ENCODE data around the gene SRSF3. TPM values are rescaled to one million over a fixed set of nuclear protein-coding genes. Genes with fewer than 3 reads are reported as not detected.
"Not testable (repeated sequence)": the region's sequence is repeated elsewhere in the genome, so short reads cannot be mapped to it uniquely, and the experiment has no call there.

SRSF3 gene
- total RNA-seq, 2 donors from 2014 or later = 197 to 431 TPM

- H3K27ac Mint-ChIP-seq = no peak overlapping the region
- ATAC-seq = no peak
- no peaks in the 10 kb centered on the region for H3K36me3 Mint-ChIP-seq
- no peaks in the 10 kb centered on the region for H3K9me3 Mint-ChIP-seq
- DNase-seq (ENCODE audit: low spot score in 2 of 2) = no peak
Observed at GRCh38 chr6:36643977-36644376, 49.8 kb downstream of the SRSF3 start.

- H3K36me3 Mint-ChIP-seq = no peaks in the 10 kb centered on the region
- DNase-seq (ENCODE audit: low spot score in 2 of 2) (no peak), ATAC-seq (no peak)
- H3K27ac Mint-ChIP-seq = no peak overlapping the region
- H3K9me3 Mint-ChIP-seq = no peaks in the 10 kb centered on the region
Observed at GRCh38 chr6:36649086-36649485, 54.9 kb downstream of the SRSF3 start.

GRCh38 chr6:36649701-36650484 is 55.7 kb downstream of the SRSF3 start:
- ATAC-seq (no peak), DNase-seq (ENCODE audit: low spot score in 2 of 2) (no peak)
- H3K36me3 Mint-ChIP-seq = no peaks in the 10 kb centered on the region
- H3K27ac Mint-ChIP-seq = no peak overlapping the region
- no peaks in the 10 kb centered on the region for H3K9me3 Mint-ChIP-seq

- H3K36me3 Mint-ChIP-seq = no peaks in the 10 kb centered on the region
- no peak overlapping the region for H3K27ac Mint-ChIP-seq
- DNase-seq (ENCODE audit: low spot score in 2 of 2) (no peak), ATAC-seq (no peak)
- H3K9me3 Mint-ChIP-seq = no peaks in the 10 kb centered on the region
Observed at GRCh38 chr6:36650848-36651478, 56.8 kb downstream of the SRSF3 start.

DNA sequence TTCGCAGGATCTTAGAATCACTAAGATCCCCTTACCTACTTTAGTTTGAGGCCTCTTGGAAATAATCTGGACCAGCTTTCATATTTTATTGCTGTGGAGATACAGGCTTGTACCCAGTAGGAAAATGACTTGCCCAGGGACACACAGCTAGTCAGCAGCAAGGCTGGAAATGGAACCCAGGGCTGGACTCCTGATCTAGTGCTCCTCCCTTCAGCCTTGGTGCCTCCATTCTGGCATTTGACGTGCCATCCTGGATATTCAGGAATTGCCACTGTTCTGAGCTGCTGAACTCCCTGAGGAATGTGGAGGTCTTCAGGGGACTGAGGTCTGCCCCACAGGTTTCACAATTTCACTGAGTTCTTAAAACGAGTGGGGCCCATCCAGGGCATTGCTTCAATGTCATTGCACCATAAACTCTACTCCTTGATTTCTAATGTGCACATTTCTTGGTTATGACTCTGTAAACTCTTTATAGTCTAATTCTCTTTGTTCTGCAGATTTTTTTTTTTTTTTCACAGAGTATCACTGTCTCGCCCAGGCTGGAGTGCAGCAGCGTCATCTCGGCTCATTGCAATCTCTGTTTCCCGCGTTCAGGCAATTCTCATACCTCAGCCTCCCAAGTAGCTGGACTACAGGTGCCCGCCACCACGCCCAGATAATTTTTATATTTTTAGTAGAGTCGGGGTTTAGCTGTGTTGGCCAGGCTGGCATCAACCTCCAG is 57.7 kb downstream of the SRSF3 start:
- Mint-ChIP-seq H3K27ac (no peak overlapping the region), H3K36me3 (no peaks in the 10 kb centered on the region), H3K9me3 (no peaks in the 10 kb centered on the region)
- DNase-seq (ENCODE audit: low spot score in 2 of 2) (no peak), ATAC-seq (no peak)

DNA sequence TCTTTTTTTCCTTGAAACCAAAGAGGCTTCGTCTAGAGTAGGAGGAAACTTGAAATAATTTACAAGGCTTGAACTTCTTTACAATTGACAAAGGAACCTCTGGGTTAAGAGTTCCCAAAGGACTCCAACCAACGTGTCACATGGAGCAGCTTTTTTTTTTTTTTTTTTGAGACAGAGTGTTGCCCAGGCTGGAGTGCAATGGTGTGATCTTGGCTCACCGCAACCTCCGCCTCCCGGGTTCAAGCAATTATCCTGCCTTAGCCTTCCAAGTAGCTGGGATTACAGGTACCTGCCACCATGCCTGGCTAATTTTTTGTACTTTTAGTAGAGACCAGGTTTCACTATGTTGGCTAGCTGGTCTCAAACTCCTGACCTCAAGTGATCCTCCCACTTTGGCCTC is 60.3 kb downstream of the SRSF3 start:
- not testable (repeated sequence) for ATAC-seq; H3K36me3 Mint-ChIP-seq; DNase-seq (ENCODE audit: low spot score in 2 of 2); H3K27ac Mint-ChIP-seq; H3K9me3 Mint-ChIP-seq

Other genes with a start within 250 kb of the SRSF3 start
- 1 to 10 TPM in 1 of 2 donors, under 1 TPM in 1; 0.16 to 2.0 TPM for gene ETV7, start 206.7 kb upstream of the SRSF3 start, total RNA-seq
- under 1 TPM in 1 of 2 donors, not detected in 1; 0.80 TPM for gene PXT1, start 151.5 kb upstream of the SRSF3 start, total RNA-seq
- gene KCTD20, start 151.4 kb upstream of the SRSF3 start, total RNA-seq = 10 to 100 TPM; 28.9 to 54.8 TPM
- 10 to 100 TPM; 25.7 to 27.3 TPM for gene STK38, start 46.9 kb upstream of the SRSF3 start, total RNA-seq
- gene CDKN1A, start 84.4 kb downstream of the SRSF3 start, total RNA-seq = 100 to 1,000 TPM in 1 of 2 donors, 10 to 100 TPM in 1; 43.3 to 146 TPM
- under 1 TPM; 0.07 to 0.12 TPM for gene RAB44, start 103.5 kb downstream of the SRSF3 start, total RNA-seq
- 1 to 10 TPM in 1 of 2 donors, under 1 TPM in 1; 0.25 to 3.0 TPM for gene CPNE5, start 245.1 kb downstream of the SRSF3 start, total RNA-seq

Data from activated naive CD4-positive, alpha-beta T cell treated with anti-CD3 and anti-CD28 coated beads, Interleukin-2, amount 50 U/mL, for 72 hours (primary cell).